K562 (cell line): ENCODE results near the gene CARD9. TPM values are rescaled to one million over a fixed set of nuclear protein-coding genes. Genes with fewer than 3 reads are reported as not detected.

Experiments
- ATAC-seq: fragments of 200-7000 bp; cut with Tn5 transposase; 3 replicates; pipeline ENCODE4 v1.9.1; 2020; ENCODE audit warnings: moderate library complexity
- BruUV-seq: library from RNA; stranded (reverse); fragments of 400-500 nt; replicated peaks from 2 replicates; lab custom pipeline; 2021; lab: Mats Ljungman, UMichigan
- CTCF ChIA-PET: fragments of 300-600 bp; formaldehyde crosslinking; extraction: SDS; loops from one replicate; lab custom pipeline; 2021; ENCODE audit warnings: low intra/inter-chr PET ratio; lab: Yijun Ruan, JAX
- POLR2A ChIA-PET: fragments of 300-600, 350-650 bp; sonication (Branson Sonifier 250); formaldehyde crosslinking; extraction: SDS; loops from one replicate; lab custom pipeline; 2021; ENCODE audit warnings: antibody characterized with exemption, inconsistent platforms; lab: Yijun Ruan, JAX
- DNase-seq, 4 experiments: peaks; one replicate each; pipeline versions ENCODE4 v3.0.0 to v3.0.0-alpha.2; 2011 to 2018; ENCODE audit warnings: low spot score in 3 of 4, mixed read lengths in 3 of 4; ENCODE audit errors: extremely low read depth in 1 of 4
- FAIRE-seq: peaks from 2 replicates; lab custom pipeline; 2011; peaks lifted over from hg19 to GRCh38; lab: Jason Lieb, UNC
- H2AFZ ChIP-seq: 2 replicates; pipeline ENCODE4 v1.6.0; 2011; ENCODE audit warnings: low read depth, low read length, control low read depth, inconsistent platforms
- H3K27ac ChIP-seq: fragments of 200-600 bp; 3 replicates; pipeline ENCODE4 v1.8.0; 2011; ENCODE audit warnings: low read depth, mild to moderate bottlenecking, control low read depth, inconsistent platforms, low read length, moderate library complexity, mixed read lengths; ENCODE audit errors: extremely low read depth
- H3K27me3 ChIP-seq, 2 experiments: fragments of 300-600 bp in 1 of 2; 2 replicates in 1 of 2; 3 replicates in 1 of 2; pipeline versions ENCODE4 v1.6.0 to v1.8.0; 2011; ENCODE audit warnings: inconsistent platforms in 2 of 2, low read length in 2 of 2, mild to moderate bottlenecking in 1 of 2, mixed read lengths in 1 of 2, moderate library complexity in 1 of 2; ENCODE audit not compliant: control insufficient read depth in 2 of 2, insufficient read depth in 2 of 2
- H3K36me3 ChIP-seq: fragments of 300-600 bp; 3 replicates; pipeline ENCODE4 v1.8.0; 2011; ENCODE audit warnings: mild to moderate bottlenecking, low read length, inconsistent platforms; ENCODE audit not compliant: control insufficient read depth, insufficient read depth
- H3K4me1 ChIP-seq, 2 experiments: fragments of 200-600 bp in 1 of 2; replicated peaks in 1 of 2; 2 replicates in 1 of 2; 3 replicates in 1 of 2; pipeline versions ENCODE4 v1.5.1 to v1.8.0; 2011; ENCODE audit warnings: inconsistent platforms in 2 of 2, low read length in 2 of 2, mild to moderate bottlenecking in 1 of 2, mixed read lengths in 1 of 2, moderate library complexity in 1 of 2; ENCODE audit not compliant: control insufficient read depth in 2 of 2, insufficient read depth in 2 of 2
- H3K4me2 ChIP-seq: 2 replicates; pipeline ENCODE4 v1.6.1; 2011; ENCODE audit warnings: low read length, control low read depth, inconsistent platforms, mixed read lengths; ENCODE audit not compliant: insufficient read depth
- H3K4me3 ChIP-seq: fragments of 200-600 bp; sonication (generic), shearing (Covaris generic); 2 replicates; pipeline ENCODE4 v1.5.1; 2016; ENCODE audit warnings: control low read depth, inconsistent platforms
- H3K79me2 ChIP-seq: fragments of 200-600 bp; 3 replicates; pipeline ENCODE4 v1.8.0; 2011; ENCODE audit warnings: low read length, inconsistent platforms; ENCODE audit not compliant: control insufficient read depth, insufficient read depth
- H3K9ac ChIP-seq, 2 experiments: 2 replicates each; pipeline versions ENCODE4 v1.6.0 to v1.6.1; 2011; ENCODE audit warnings: low read depth in 2 of 2, low read length in 2 of 2, control low read depth in 1 of 2, inconsistent platforms in 1 of 2, mild to moderate bottlenecking in 1 of 2, mixed read lengths in 1 of 2; ENCODE audit not compliant: insufficient read depth in 1 of 2
- H3K9me1 ChIP-seq: one replicate; pipeline ENCODE4 v1.6.0; 2011; ENCODE audit warnings: inconsistent platforms, mild to moderate bottlenecking, low read length, moderate library complexity; ENCODE audit not compliant: control insufficient read depth, insufficient read depth
- H3K9me3 ChIP-seq: replicated peaks from 2 replicates; pipeline ENCODE4 v1.5.1; 2011; ENCODE audit warnings: low read depth, low read length, inconsistent platforms; ENCODE audit not compliant: control insufficient read depth, insufficient read depth
- H4K20me1 ChIP-seq: replicated peaks from 2 replicates; pipeline ENCODE4 v1.6.1; 2011; ENCODE audit warnings: low read length, inconsistent platforms, mixed read lengths; ENCODE audit not compliant: control insufficient read depth, insufficient read depth
- BRD4 ChIP-seq: fragments of 200-600 bp; sonication (generic); IDR thresholded peaks from 2 replicates; pipeline ENCODE4 v1.6.1; 2017; ENCODE audit warnings: inconsistent platforms
- DNMT1 ChIP-seq: fragments of 450-650 bp; IDR thresholded peaks from 2 replicates; pipeline ENCODE4 v1.6.1; 2016; ENCODE audit warnings: antibody characterized with exemption, mild to moderate bottlenecking
- EZH2 ChIP-seq: IDR thresholded peaks from 2 replicates; pipeline ENCODE4 v1.6.1; 2012; ENCODE audit warnings: low read depth, mild to moderate bottlenecking, inconsistent platforms, low read length, borderline replicate concordance
- HDAC6 ChIP-seq: IDR thresholded peaks from 2 replicates; pipeline ENCODE4 v1.6.1; 2012; ENCODE audit warnings: low read depth, mild to moderate bottlenecking, control low read depth, inconsistent platforms, low read length, moderate library complexity
- MBD2 ChIP-seq: sonication (generic); IDR thresholded peaks from 2 replicates; pipeline ENCODE4 v1.6.1; 2016; ENCODE audit warnings: low read depth, borderline replicate concordance
- POLR2G ChIP-seq: fragments of 200-400 bp; formaldehyde crosslinking; IDR thresholded peaks from 2 replicates; pipeline ENCODE4 v1.6.1; 2017; ENCODE audit warnings: low read depth, mild to moderate bottlenecking, antibody characterized with exemption, low read length, moderate library complexity
- RBFOX2 ChIP-seq: fragments of 200-400 bp; formaldehyde crosslinking; IDR thresholded peaks from 2 replicates; pipeline ENCODE4 v1.6.1; 2017; ENCODE audit warnings: low read depth, mild to moderate bottlenecking, low read length, moderate library complexity
- TFAM ChIP-seq: fragments of 250-450 bp; sonication (Bioruptor Pico); conservative IDR thresholded peaks from 2 replicates; pipeline ENCODE4 v1.5.0; 2021; ENCODE audit warnings: mild to moderate bottlenecking, moderate library complexity
- ZKSCAN8 ChIP-seq: fragments of 200-800 bp; sonication (Bioruptor generic); IDR thresholded peaks from 2 replicates; pipeline ENCODE4 v1.6.1; 2016; ENCODE audit warnings: missing genetic modification characterization, missing compliant biosample characterization
- WGBS: fragments of 100-300 bp; shearing (Covaris generic); methylation state at CpG from one replicate; pipeline ENCODE4 v1.1.6; 2016; ENCODE audit warnings: low coverage, mixed read lengths; ENCODE audit not compliant: insufficient coverage; ENCODE audit errors: missing lambda C conversion rate; 5-methylcytosine and 5-hydroxymethylcytosine counted together
- in situ Hi-C: fragments of 300-500 bp; cut with MboI; formaldehyde crosslinking; loops from 4 replicates; pipeline ENCODE4 v1.15.0; 2018; ENCODE audit warnings: inconsistent platforms, mixed read lengths
- intact Hi-C: fragments of 100-400 bp; cut with micrococcal nuclease; formaldehyde crosslinking; loops from 2 replicates; pipeline ENCODE4 v1.14.2; 2022
- polyA plus RNA-seq, 8 experiments: library from polyadenylated mRNA; depleted of rRNA in 4 of 8; stranded (reverse) in 5 of 8; unstranded in 3 of 8; fragments of >200 nt; fragmentation: Nextera tagmentation in 2 of 8; fragmentation: Illumina TruSeq in 1 of 8; extraction: Ambion mirVana in 2 of 8; extraction: Trizol in 1 of 8; gene quantifications; 2 replicates each; pipeline versions ENCODE4 v1.2.1 to v1.2.3, GENCODE V29; 2011 to 2014; ENCODE audit warnings: inconsistent platforms in 1 of 8, missing spikeins in 1 of 8
- total RNA-seq, 7 experiments: library from RNA; depleted of rRNA in 6 of 7; stranded (reverse); fragments of >200 nt in 6 of 7; fragmentation: Illumina TruSeq in 2 of 7; extraction: Trizol in 2 of 7; gene quantifications; 2 replicates each; pipeline versions ENCODE4 v1.2.1 to v1.2.3, GENCODE V29; 2011 to 2021; ENCODE audit warnings: low replicate concordance in 1 of 7

Gene CARD9
- total and polyA plus RNA-seq, 9 of the 15 experiments (the other 6 are each of a cell fraction or from before 2014, with no cell fraction given): 1.7 to 53.0 (median 9.7) TPM

GRCh38 chr9:136383436-136383835 is 10.0 kb upstream of the CARD9 start:
- no peak overlapping the region for H2AFZ ChIP-seq
- no peak overlapping the region for H3K9ac ChIP-seq
- H4K20me1 ChIP-seq: no peaks in the 10 kb centered on the region
- no peaks in the 10 kb centered on the region for H3K9me3 ChIP-seq
- no peaks in the 10 kb centered on the region for H3K9me1 ChIP-seq
- H3K4me2 ChIP-seq: no peak overlapping the region
- ChIA-PET POLR2A (interaction anchor here (0.6 to 0.7 kb wide), 3 partner anchors 21 to 101 kb away, joined by 3 to 4 read pairs (median 3); no protein-coding TSS in a partner anchor), CTCF (no interaction called here)
- 96% methylated on average over 14 of the region's 20 CpGs for WGBS
- no peaks in the 10 kb centered on the region for H3K79me2 ChIP-seq
- in situ Hi-C loops: no loop called here
- no peak overlapping the region for H3K4me3 ChIP-seq
- H3K27ac ChIP-seq: no peak overlapping the region
- intact Hi-C loops: no loop called here
- no peak for DNase-seq
- H3K36me3 ChIP-seq: peaks cover 94% of the 10 kb centered on the region; the same call in 2 of the 3 replicates
- no peaks in the 10 kb centered on the region for H3K27me3 ChIP-seq
- TF ChIP-seq DNMT1 (no peak), MBD2 (no peak), HDAC6 (no peak)
- BruUV-seq: no TSS peak
- no peak for ATAC-seq
- H3K4me1 ChIP-seq: peaks cover 0 to 20% of the 10 kb centered on the region in 2 experiments; a peak in 1 of 5 replicates
- no peak for FAIRE-seq

DNA sequence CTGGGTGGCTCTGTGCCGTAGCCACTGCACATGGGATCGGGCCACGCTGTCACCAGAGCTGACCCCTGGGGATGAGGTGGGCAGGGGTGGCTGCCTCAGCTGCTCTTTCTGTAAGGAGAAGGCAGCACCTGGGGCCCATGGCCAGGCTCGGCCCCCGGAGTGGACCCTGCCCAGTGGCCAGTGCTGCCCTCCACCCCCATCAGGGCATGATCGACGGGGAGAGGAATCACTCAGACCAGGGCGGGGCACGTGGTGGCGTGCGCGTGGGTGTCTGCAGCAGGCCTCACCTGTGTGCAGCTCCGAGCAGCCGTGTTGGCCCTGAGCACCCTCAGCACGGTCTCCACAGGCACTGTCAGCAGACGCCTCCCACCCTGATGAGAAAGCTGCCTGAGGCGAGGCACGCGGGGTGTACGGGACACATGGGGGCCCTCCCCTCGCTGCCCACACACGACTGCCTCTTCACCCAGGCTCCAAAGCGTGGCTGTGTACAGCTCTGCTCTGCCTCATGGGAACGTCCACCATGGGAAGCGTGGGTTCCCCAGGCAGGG is 8.6 kb upstream of the CARD9 start:
- Histone ChIP-seq H3K79me2 (no peaks in the 10 kb centered on the region), H3K9me3 (no peaks in the 10 kb centered on the region), H3K4me3 (no peak overlapping the region), H3K36me3 (peaks cover 94% of the 10 kb centered on the region; the same call in 2 of the 3 replicates)
- CTCF ChIA-PET: no interaction called here
- ATAC-seq: no peak
- in situ Hi-C loops: no loop called here
- TF ChIP-seq POLR2G (peak; percentile 45), ZKSCAN8 (CRISPR knock-in tag) (no peak), EZH2 (no peak), RBFOX2 (peak; percentile 41; the same call in 1 of the 2 replicates), TFAM (no peak), BRD4 (no peak)
- TF ChIP-seq, all 486 proteins: peak for 2
- Histone ChIP-seq H3K9ac (no peak overlapping the region), H3K27ac (no peak overlapping the region), H4K20me1 (no peaks in the 10 kb centered on the region), H3K9me1 (no peaks in the 10 kb centered on the region), H3K4me2 (no peak overlapping the region), H2AFZ (no peak overlapping the region), H3K4me1 (peaks cover 0 to 29% of the 10 kb centered on the region in 2 experiments; a peak in 1 of 5 replicates), H3K27me3 (no peaks in the 10 kb centered on the region)
- POLR2A ChIA-PET: interaction anchor here (1.3 kb wide), 2 partner anchors 7 to 19 kb away, joined by 4 to 5 read pairs; no protein-coding TSS in a partner anchor
- no peak for FAIRE-seq
- WGBS: 95% methylated on average over 16 of the region's 25 CpGs
- intact Hi-C loops: no loop called here
- no TSS peak for BruUV-seq
- no peak for DNase-seq
